HG02571 (cell line): ENCODE results near the gene NDST1.

Experiments used
- ATAC-seq: cut with Tn5 transposase; IDR thresholded peaks from one replicate; pipeline ENCODE4 v1.9.1; 2021; ENCODE audit warnings: mild to moderate bottlenecking, moderate library complexity; ENCODE audit not compliant: unreplicated experiment

The NDST1 gene

GRCh38 chr5:150540615-150541396 is 32.9 kb downstream of the NDST1 start:
- no peak for ATAC-seq

- ATAC-seq, result no peak
Measured at GRCh38 chr5:150541397-150541675, 33.4 kb downstream of the NDST1 start.

GRCh38 chr5:150541895-150542294 is 34.0 kb downstream of the NDST1 start:
- ATAC-seq, result no peak

GRCh38 chr5:150542933-150543445 is 35.1 kb downstream of the NDST1 start:
- ATAC-seq, result no peak

GRCh38 chr5:150544611-150545219 is 36.8 kb downstream of the NDST1 start:
- peak; percentile 91 for ATAC-seq

- no peak for ATAC-seq
Measured at GRCh38 chr5:150545246-150545645, 37.3 kb downstream of the NDST1 start.

GRCh38 chr5:150548123-150548522 is 40.2 kb downstream of the NDST1 start:
- no peak for ATAC-seq

- ATAC-seq, result no peak
Measured at GRCh38 chr5:150549735-150550134, 41.8 kb downstream of the NDST1 start.

- no peak for ATAC-seq
Measured at GRCh38 chr5:150550286-150550685, 42.4 kb downstream of the NDST1 start.

GRCh38 chr5:150551066-150551465 is 43.1 kb downstream of the NDST1 start:
- no peak for ATAC-seq

GRCh38 chr5:150553402-150553801 is 45.5 kb downstream of the NDST1 start:
- ATAC-seq, result no peak

- no peak for ATAC-seq
Measured at GRCh38 chr5:150553911-150554310, 46.0 kb downstream of the NDST1 start.

- ATAC-seq, result no peak
Measured at GRCh38 chr5:150554857-150555256, 46.9 kb downstream of the NDST1 start.

- no peak for ATAC-seq
Measured at GRCh38 chr5:150556106-150556505, 48.2 kb downstream of the NDST1 start.

- ATAC-seq, result no peak
Measured at GRCh38 chr5:150556859-150557508, 49.1 kb downstream of the NDST1 start.

GRCh38 chr5:150557509-150557872 is 49.6 kb downstream of the NDST1 start:
- ATAC-seq, result no peak

GRCh38 chr5:150558088-150558621 is 50.2 kb downstream of the NDST1 start:
- ATAC-seq, result no peak

- ATAC-seq, result no peak
Measured at GRCh38 chr5:150559088-150559487, 51.2 kb downstream of the NDST1 start.

- ATAC-seq, result no peak
Measured at GRCh38 chr5:150559701-150560100, 51.8 kb downstream of the NDST1 start.

GRCh38 chr5:150560401-150561191 is 52.7 kb downstream of the NDST1 start:
- peak; percentile 73 for ATAC-seq

- no peak for ATAC-seq
Measured at GRCh38 chr5:150561192-150561512, 53.2 kb downstream of the NDST1 start.
